AG09309 (cell line): ENCODE results near the gene NPEPL1.

ENCODE experiments used
- DNase-seq: peaks from one replicate; pipeline ENCODE4 v3.0.0-alpha.2; 2010; ENCODE audit warnings: low read depth
- H3K4me3 ChIP-seq: 2 replicates; pipeline ENCODE4 v1.5.1; 2011; ENCODE audit warnings: mild to moderate bottlenecking, low read depth, low read length, moderate library complexity; ENCODE audit not compliant: control insufficient read depth
- TF ChIP-seq, protein P1 (sequence below): IDR thresholded peaks from 2 replicates; pipeline ENCODE4 v1.5.1; 2011; ENCODE audit warnings: mild to moderate bottlenecking, low read depth, low read length, inconsistent platforms; ENCODE audit not compliant: insufficient read depth, control insufficient read depth; ENCODE audit errors: missing control alignments

NPEPL1 gene

DNA sequence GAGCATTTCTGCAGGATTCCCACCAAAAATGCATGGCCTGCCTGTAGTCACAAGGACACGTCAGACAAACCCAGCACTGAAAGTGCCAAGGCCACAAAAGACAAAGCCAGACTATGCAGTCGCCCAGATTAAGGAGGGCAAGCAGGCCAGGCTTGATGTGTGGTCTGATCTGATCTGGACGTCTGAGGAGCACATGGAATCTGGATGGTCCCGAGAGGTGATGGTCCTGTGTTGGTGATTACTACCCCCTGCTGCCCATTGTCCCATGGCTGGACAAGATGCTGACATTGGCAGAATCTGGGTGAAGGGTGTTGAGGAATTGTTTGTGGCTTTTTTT, 17.1 kb downstream of the NPEPL1 start:
- DNase-seq: no peak
- H3K4me3 ChIP-seq: no peak overlapping the region
- TF ChIP-seq, protein P1, sequence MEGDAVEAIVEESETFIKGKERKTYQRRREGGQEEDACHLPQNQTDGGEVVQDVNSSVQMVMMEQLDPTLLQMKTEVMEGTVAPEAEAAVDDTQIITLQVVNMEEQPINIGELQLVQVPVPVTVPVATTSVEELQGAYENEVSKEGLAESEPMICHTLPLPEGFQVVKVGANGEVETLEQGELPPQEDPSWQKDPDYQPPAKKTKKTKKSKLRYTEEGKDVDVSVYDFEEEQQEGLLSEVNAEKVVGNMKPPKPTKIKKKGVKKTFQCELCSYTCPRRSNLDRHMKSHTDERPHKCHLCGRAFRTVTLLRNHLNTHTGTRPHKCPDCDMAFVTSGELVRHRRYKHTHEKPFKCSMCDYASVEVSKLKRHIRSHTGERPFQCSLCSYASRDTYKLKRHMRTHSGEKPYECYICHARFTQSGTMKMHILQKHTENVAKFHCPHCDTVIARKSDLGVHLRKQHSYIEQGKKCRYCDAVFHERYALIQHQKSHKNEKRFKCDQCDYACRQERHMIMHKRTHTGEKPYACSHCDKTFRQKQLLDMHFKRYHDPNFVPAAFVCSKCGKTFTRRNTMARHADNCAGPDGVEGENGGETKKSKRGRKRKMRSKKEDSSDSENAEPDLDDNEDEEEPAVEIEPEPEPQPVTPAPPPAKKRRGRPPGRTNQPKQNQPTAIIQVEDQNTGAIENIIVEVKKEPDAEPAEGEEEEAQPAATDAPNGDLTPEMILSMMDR: no peak

DNA sequence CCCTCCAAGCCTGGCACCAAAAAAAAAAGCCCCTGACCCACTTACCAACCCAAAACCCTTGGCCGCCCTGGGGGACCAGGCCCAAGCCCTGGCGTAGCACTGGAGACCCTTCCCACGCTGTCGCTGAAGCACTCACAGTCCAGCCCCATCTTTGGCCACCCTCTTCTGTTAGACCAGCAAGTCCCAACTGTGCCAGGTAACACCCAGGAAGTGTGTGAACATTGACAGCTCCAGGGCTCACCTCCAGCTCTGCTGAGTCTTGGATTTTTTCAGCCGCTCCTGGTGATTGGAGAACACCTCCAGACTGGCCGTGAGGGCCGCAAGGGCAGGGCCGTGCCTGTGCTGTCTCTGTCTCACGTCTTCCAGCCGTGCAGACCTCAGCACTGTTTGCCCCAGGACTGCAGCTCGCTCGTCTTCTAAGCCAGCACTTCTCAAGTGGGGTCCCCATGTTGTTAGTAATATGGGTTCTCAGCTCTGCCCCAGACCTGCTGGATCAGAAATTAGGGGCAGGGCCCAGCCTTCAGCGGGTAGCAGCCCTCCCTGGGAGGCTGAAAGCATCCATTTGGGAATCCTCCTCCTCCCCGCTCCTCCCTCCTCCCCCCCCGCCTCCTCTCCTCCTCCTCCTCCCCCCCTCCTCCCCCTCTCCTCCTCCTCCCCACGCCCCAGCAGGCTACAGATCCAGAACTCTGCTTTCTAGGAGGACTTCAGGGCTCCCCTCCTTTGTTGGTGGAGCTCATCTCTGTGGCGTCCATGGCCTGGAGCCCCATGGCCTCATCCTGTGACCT, 18.1 kb downstream of the NPEPL1 start:
- TF ChIP-seq, protein P1: no peak
- no peak overlapping the region for H3K4me3 ChIP-seq
- DNase-seq: no peak

DNA sequence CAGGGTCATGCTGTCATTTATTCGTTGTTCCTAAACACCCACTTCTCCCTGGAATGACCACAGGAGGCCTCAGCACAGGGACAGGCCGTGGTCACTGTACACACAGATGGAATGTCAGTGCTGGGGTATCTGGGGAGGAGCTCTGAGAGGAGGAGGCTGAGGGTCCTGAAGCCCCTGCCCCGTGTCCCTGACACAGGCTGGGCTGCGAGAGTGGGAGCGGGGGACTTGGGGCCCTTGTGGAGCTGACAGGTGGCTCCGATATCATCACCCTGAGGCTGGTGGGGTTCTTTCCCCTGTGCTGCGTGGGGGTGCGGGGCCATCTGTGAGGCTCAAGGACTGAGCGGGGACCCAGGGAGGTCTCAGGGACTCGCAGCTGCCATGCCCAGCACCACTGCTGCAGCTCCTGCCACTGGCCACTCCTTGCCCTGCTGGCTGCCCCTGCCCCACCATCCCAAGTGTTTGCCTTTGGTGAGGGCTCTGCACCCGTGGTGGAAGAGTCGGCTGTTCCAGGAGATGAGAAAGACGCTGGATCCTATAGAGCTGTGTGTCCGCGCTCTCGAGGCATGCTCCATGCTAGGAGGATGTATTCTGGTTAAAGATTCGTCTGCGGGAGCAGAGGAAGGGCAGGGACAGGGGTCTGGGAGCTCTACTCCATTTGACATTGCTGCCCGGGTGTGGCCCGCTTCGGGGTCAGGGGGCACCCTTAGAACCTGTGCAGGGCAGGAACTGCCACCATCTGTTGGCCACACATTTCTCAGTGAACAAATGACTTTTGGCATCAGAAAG, 18.9 kb downstream of the NPEPL1 start:
- no peak for DNase-seq
- H3K4me3 ChIP-seq: no peak overlapping the region
- TF ChIP-seq, protein P1: no peak

DNA sequence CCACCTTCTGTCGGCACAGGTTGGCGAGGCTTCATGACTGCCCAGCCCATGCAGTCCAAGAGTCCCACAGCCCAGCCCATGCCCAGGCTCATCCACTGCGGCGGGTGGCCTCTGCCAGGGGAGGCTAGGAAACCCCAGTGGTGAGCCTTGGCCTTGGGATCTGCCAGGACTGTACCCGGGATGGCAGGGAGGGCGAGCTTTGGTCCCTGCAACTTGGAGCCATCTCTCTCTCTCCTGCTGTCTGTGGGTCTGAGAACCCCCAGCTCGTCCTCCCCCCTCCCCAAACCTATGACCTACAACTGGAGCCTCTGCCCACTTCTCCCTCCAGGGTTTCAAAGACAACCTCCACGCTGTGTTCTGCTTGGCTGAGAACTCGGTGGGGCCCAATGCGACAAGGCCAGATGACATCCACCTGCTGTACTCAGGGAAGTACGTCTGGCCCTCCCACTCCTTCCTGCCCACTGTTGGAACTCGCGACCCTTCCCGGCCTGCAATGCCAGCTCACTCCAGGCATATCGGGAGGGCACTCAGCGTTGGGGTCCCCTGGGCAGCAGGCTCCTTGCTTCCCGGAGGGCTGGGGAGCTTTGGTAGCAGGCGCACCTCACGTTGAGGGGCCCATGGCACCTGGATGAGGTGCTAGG, 19.7 kb downstream of the NPEPL1 start:
- TF ChIP-seq, protein P1: no peak
- DNase-seq: no peak
- H3K4me3 ChIP-seq: no peak overlapping the region

DNA sequence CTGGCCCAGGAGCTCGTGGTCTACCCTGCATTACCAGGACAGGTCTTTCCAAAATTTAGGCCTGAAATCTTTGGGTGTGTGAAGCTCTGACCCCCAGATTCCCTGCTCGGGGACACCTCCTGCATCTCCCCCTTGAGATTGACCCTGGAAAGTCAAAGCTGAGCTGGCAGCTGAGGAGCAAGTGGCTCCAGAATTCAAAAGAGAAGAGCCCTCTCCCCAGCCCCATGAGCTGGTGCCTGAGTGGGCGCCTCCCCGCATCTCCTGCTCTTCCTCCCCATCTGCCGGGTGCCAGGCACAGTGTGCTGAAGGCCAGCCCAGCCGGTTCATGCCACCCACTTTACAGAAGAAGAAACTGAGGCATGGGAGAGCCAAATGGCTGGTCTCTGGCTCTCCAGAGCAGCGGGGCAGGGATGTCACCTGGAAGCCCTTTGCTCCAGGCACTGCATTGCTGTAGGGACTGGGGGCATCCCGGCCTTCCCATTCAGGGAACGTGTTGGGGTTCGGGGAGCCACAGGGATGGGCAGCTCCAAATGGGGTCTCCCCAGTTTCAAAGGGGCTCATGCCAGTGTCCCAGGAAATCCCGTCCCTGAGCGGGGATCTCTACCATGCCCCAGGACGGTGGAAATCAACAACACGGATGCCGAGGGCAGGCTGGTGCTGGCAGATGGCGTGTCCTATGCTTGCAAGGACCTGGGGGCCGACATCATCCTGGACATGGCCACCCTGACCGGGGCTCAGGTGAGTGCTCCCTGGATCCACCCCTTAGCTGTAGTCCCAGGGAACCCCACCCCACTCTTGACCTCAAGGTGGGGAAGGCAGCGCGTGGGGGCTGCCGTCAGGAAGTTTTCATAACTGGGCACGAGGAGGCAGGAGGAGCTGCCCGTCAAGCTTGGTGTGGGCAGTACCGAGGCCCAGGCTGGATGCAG, 20.5 kb downstream of the NPEPL1 start:
- TF ChIP-seq, protein P1: no peak
- DNase-seq: no peak
- no peak overlapping the region for H3K4me3 ChIP-seq
